GM12873 (cell line): ENCODE measurements around the gene CLK2.

Experiments used
- CTCF ChIP-seq: IDR thresholded peaks from 2 replicates; pipeline ENCODE4 v1.5.1; 2012; ENCODE audit warnings: low read depth, mild to moderate bottlenecking, moderate library complexity, low read length, control low read depth; ENCODE audit not compliant: insufficient read depth; ENCODE audit errors: missing control alignments

The CLK2 gene

GRCh38 chr1:155304558-155305063 is 31.3 kb upstream of the CLK2 start:
- no peak for TF ChIP-seq CTCF

- no peak for TF ChIP-seq CTCF
These were observed 28.1 kb upstream of the CLK2 start, which contains the start of gene PKLR for GRCh38 chr1:155301342-155301841. Gene PKLR, minus strand, starts transcription at chr1:155301438. Its CDS starts 43 bp downstream, at chr1:155301395.

GRCh38 chr1:155300553-155301329 is 27.4 kb upstream of the CLK2 start:
- TF ChIP-seq CTCF: no peak

- no peak for TF ChIP-seq CTCF
These were observed 26.7 kb upstream of the CLK2 start for GRCh38 chr1:155300024-155300423.

GRCh38 chr1:155297384-155297783 is 24.1 kb upstream of the CLK2 start:
- no peak for TF ChIP-seq CTCF

GRCh38 chr1:155296661-155297060 is 23.4 kb upstream of the CLK2 start:
- TF ChIP-seq CTCF: no peak

GRCh38 chr1:155295942-155296267 is 22.6 kb upstream of the CLK2 start:
- TF ChIP-seq CTCF: no peak
